ENCODE data around the gene KRT28. TPM values are rescaled to one million over a fixed set of nuclear protein-coding genes. Genes with fewer than 3 reads are reported as not detected.
A peak's percentile ranks its signal among the peaks of the same experiment; 100 is the strongest.

The KRT28 gene, protein sequence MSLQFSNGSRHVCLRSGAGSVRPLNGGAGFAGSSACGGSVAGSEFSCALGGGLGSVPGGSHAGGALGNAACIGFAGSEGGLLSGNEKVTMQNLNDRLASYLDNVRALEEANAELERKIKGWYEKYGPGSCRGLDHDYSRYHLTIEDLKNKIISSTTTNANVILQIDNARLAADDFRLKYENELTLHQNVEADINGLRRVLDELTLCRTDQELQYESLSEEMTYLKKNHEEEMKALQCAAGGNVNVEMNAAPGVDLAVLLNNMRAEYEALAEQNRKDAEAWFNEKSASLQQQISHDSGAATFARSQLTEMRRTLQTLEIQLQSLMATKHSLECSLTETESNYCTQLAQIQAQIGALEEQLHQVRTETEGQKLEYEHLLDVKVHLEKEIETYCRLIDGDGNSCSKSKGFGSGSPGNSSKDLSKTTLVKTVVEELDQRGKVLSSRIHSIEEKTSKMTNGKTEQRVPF
- total RNA-seq, result not detected in 2 replicates

DNA sequence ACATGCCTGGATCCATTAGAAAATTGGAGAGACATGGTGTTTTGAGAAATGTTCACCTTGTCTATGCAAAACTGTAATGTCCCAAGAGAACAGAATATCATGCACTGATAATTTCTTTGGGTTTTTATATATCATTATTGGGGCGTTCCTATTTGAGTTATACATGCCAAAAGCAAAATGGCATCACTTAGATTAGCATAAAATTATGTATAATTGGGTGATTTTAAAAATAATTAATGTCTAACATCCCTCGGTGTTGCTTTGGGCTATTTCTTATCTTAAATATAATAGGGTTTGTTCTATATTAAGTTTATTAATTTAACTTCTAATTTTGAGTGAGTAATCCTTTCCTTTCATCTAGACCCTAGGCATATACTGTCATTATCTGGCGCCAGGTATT lies at the start of gene KRT28:
Gene KRT28, minus strand, starts transcription at position 101 of the 400 bp plus-strand sequence. Its CDS starts 66 bp downstream, at position 35.
- TF ChIP-seq, protein P1, sequence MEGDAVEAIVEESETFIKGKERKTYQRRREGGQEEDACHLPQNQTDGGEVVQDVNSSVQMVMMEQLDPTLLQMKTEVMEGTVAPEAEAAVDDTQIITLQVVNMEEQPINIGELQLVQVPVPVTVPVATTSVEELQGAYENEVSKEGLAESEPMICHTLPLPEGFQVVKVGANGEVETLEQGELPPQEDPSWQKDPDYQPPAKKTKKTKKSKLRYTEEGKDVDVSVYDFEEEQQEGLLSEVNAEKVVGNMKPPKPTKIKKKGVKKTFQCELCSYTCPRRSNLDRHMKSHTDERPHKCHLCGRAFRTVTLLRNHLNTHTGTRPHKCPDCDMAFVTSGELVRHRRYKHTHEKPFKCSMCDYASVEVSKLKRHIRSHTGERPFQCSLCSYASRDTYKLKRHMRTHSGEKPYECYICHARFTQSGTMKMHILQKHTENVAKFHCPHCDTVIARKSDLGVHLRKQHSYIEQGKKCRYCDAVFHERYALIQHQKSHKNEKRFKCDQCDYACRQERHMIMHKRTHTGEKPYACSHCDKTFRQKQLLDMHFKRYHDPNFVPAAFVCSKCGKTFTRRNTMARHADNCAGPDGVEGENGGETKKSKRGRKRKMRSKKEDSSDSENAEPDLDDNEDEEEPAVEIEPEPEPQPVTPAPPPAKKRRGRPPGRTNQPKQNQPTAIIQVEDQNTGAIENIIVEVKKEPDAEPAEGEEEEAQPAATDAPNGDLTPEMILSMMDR (IDR thresholded peaks at IDR 0.05; ENCODE audit: insufficient read depth, low read depth, low read length), result no peak
- no peak within 1 kb of the TSS for H3K4me3 ChIP-seq (ENCODE audit: low read depth, low read length)
- DNase-seq (ENCODE audit: low read depth), result no peak

DNA sequence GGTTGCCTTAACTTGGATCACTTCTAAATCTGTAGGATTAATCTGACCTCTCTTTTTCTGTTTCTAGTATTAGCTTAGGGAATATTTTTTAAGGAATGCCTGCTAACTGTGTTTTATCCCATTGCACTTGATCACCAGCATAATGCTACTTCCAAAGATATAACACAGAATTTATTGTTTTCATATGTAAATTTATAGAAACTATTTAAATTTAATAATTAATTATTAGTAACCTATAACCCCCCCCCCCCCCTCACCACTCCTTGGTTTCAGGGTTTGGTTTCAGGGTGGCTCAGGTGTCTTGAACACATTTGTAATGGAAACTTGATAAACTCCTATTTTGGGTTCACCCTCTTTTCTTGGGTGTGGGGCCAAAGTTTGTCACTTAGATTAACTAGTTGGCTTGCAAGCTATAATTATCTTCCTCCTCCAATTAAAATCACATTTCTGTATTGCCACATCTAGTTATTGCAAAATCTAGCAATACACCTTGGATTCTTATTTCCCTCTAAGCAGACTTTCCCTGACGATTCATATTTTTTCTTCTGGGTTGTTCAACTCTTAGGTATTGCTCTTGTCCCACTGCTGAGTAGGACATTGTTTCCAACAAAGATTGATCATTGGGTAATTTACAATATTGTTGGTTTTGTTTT lies 49.0 kb upstream of the KRT28 start:
- TF ChIP-seq, protein P1 (IDR thresholded peaks at IDR 0.05; ENCODE audit: insufficient read depth, low read depth, low read length), result no peak
- no peak overlapping the region for H3K4me3 ChIP-seq (ENCODE audit: low read depth, low read length)
- DNase-seq (ENCODE audit: low read depth), result no peak

DNA sequence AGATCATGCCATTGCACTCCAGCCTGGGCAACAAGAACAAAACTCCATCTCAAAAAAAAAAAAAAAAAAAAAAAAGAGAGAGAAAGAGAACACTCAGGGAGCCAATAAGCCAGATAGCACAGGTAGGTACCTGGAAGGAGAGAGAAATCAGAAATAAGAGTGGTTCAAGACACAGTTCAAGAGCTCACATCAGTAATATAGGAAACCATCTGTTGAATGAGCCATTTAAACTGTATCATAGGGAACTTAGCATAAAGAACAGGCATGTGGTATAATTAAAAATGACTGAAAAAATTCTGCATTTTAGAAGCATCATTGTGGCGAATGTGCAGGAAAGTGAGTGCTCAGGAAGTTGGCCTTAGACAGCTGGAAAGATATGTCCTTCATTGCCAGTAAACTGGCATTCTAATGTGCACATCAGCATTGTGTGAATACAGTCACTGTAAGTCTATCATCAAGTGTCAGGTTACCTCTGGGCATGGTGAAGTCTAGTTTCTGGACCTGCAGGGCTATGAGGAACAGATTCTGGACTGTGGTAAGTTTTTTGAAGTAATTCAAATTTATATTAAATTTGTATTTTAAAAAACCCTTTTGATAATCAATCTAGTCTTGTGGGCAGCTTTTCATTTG lies 46.9 kb upstream of the KRT28 start:
- no peak for DNase-seq (ENCODE audit: low read depth)
- TF ChIP-seq, protein P1 (IDR thresholded peaks at IDR 0.05; ENCODE audit: insufficient read depth, low read depth, low read length), result no peak
- H3K4me3 ChIP-seq (ENCODE audit: low read depth, low read length), result no peak overlapping the region

DNA sequence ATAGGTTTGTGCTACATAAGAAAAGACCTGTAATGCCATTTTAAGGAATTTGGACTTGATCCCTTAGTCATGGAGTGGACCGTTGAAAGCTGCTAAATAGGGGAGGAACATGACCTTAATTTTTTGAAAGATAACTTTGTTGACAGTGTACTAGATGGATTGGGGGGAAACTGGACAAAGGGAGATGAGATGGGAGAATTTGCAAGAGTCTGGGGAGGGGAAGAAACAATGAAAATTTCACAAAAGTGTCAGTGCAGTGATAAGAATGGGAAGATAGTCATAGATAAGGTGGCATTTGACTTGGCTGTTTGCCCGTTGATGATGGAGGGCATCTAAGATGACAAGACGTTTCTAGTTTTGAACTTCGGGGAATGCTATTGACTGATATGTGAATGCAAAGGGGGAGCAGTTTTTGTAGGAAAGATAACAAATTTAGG lies 44.9 kb upstream of the KRT28 start:
- H3K4me3 ChIP-seq (ENCODE audit: low read depth, low read length), result no peak overlapping the region
- TF ChIP-seq, protein P1 (IDR thresholded peaks at IDR 0.05; ENCODE audit: insufficient read depth, low read depth, low read length), result no peak
- no peak for DNase-seq (ENCODE audit: low read depth)

DNA sequence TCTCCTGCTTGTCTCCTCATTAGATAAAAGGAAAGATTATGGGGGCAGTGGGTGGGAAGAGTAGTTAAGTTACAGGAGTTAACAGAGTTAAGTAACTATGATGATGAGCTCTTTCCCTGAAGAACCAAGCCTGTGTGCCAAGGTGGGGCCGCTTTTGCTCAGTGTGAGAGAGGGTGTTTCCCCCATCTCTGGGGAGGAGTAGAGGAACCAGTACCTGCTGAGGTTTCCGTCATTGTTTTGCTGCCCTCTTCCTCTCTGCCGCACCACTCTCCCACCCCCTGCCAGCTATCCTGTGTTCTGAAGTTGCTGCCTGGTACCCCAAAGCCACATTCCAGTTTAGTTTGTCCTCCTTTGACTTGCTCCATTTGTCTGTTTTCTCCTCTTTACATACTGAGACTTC lies 43.5 kb upstream of the KRT28 start:
- no peak for DNase-seq (ENCODE audit: low read depth)
- no peak overlapping the region for H3K4me3 ChIP-seq (ENCODE audit: low read depth, low read length)
- TF ChIP-seq, protein P1 (IDR thresholded peaks at IDR 0.05; ENCODE audit: insufficient read depth, low read depth, low read length), result no peak

DNA sequence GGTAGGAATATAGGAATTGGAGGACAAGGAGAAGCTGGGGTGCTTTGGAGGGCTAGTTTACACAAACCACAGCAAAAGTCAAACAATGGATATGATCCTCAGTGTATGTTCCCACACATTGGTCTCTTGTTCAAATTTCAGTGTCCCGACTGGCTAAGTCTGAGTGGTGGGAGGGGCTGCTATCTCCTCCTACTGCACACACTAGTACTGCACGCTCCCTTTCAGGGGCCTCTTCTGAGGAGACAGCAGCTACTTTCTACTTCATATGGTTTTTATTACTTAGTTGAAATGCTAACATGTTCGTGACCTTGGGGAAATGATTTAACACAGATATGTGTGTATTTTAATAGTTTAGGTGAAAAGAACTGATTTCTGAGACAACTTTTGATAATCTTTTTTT lies 41.5 kb upstream of the KRT28 start:
- TF ChIP-seq, protein P1 (IDR thresholded peaks at IDR 0.05; ENCODE audit: insufficient read depth, low read depth, low read length), result no peak
- peak; percentile 44 for DNase-seq (ENCODE audit: low read depth)
- H3K4me3 ChIP-seq (ENCODE audit: low read depth, low read length), result no peak overlapping the region

Measured in fibroblast of villous mesenchyme (primary cell).